KOPT-K1 (cell line): ENCODE measurements around the gene GALNT5.
"Not testable (repeated sequence)": the region's sequence is repeated elsewhere in the genome, so short reads cannot be mapped to it uniquely, and the experiment has no call there.

Experiments
- H3K27ac ChIP-seq: fragments of 200-600 bp; sonication (generic); 2 replicates; pipeline ENCODE4 v1.5.1; 2016; ENCODE audit warnings: antibody characterized with exemption, mild to moderate bottlenecking, low read depth, low read length; ENCODE audit not compliant: poor library complexity, severe bottlenecking
- H3K36me3 ChIP-seq: fragments of 200-600 bp; sonication (generic); 2 replicates; pipeline ENCODE4 v1.5.1; 2017; ENCODE audit warnings: antibody characterized with exemption, mild to moderate bottlenecking, low read length, moderate library complexity; ENCODE audit not compliant: insufficient read depth
- H3K9me3 ChIP-seq: fragments of 200-600 bp; sonication (generic); 2 replicates; pipeline ENCODE4 v1.5.1; 2017; ENCODE audit warnings: antibody characterized with exemption, low read length, mild to moderate bottlenecking; ENCODE audit not compliant: insufficient read depth, poor library complexity, severe bottlenecking

Gene GALNT5

GRCh38 chr2:157261199-157261782 lies 3.8 kb downstream of the GALNT5 start:
- Histone ChIP-seq H3K36me3 (no peaks in the 10 kb centered on the region), H3K27ac (no peak overlapping the region), H3K9me3 (no peaks in the 10 kb centered on the region)

- no peak overlapping the region for H3K27ac ChIP-seq
These were observed 4.7 kb downstream of the GALNT5 start for GRCh38 chr2:157262248-157262647.

GRCh38 chr2:157264099-157264498 lies 6.6 kb downstream of the GALNT5 start:
- no peaks in the 10 kb centered on the region for H3K36me3 ChIP-seq
- H3K9me3 ChIP-seq, result no peaks in the 10 kb centered on the region
- H3K27ac ChIP-seq, result no peak overlapping the region

More at GRCh38 chr2:157262248-157262647, 4.7 kb downstream of the GALNT5 start:
- H3K36me3 ChIP-seq, result no peaks in the 10 kb centered on the region
- H3K9me3 ChIP-seq, result no peaks in the 10 kb centered on the region

- Histone ChIP-seq H3K27ac (no peak overlapping the region), H3K9me3 (no peaks in the 10 kb centered on the region), H3K36me3 (no peaks in the 10 kb centered on the region)
These were observed 8.3 kb downstream of the GALNT5 start for GRCh38 chr2:157265825-157266224.

- H3K27ac ChIP-seq, result no peak overlapping the region
- no peaks in the 10 kb centered on the region for H3K36me3 ChIP-seq
- H3K9me3 ChIP-seq, result no peaks in the 10 kb centered on the region
These were observed 10.0 kb downstream of the GALNT5 start for GRCh38 chr2:157267476-157267875.

GRCh38 chr2:157269060-157269459 lies 11.6 kb downstream of the GALNT5 start:
- no peaks in the 10 kb centered on the region for H3K9me3 ChIP-seq
- H3K27ac ChIP-seq, result no peak overlapping the region
- H3K36me3 ChIP-seq, result no peaks in the 10 kb centered on the region

- H3K27ac ChIP-seq, result no peak overlapping the region
- H3K9me3 ChIP-seq, result no peaks in the 10 kb centered on the region
These were observed 12.4 kb downstream of the GALNT5 start for GRCh38 chr2:157269922-157270321.

GRCh38 chr2:157271590-157272203 lies 14.2 kb downstream of the GALNT5 start:
- H3K36me3 ChIP-seq, result no peaks in the 10 kb centered on the region
- no peak overlapping the region for H3K27ac ChIP-seq
- H3K9me3 ChIP-seq, result no peaks in the 10 kb centered on the region

More at GRCh38 chr2:157269922-157270321, 12.4 kb downstream of the GALNT5 start:
- no peaks in the 10 kb centered on the region for H3K36me3 ChIP-seq

- H3K27ac ChIP-seq, H3K9me3 ChIP-seq, H3K36me3 ChIP-seq: not testable (repeated sequence)
These were observed 21.8 kb downstream of the GALNT5 start for GRCh38 chr2:157279311-157279710.

- H3K9me3 ChIP-seq, result no peaks in the 10 kb centered on the region
- no peaks in the 10 kb centered on the region for H3K36me3 ChIP-seq
- H3K27ac ChIP-seq, result no peak overlapping the region
These were observed 23.8 kb downstream of the GALNT5 start for GRCh38 chr2:157281316-157281715.

GRCh38 chr2:157283468-157283867 lies 26.0 kb downstream of the GALNT5 start:
- H3K36me3 ChIP-seq, result no peaks in the 10 kb centered on the region

GRCh38 chr2:157287160-157287559 lies 29.7 kb downstream of the GALNT5 start:
- Histone ChIP-seq H3K9me3 (no peaks in the 10 kb centered on the region), H3K36me3 (no peaks in the 10 kb centered on the region), H3K27ac (no peak overlapping the region)

More at GRCh38 chr2:157283468-157283867, 26.0 kb downstream of the GALNT5 start:
- no peak overlapping the region for H3K27ac ChIP-seq
- H3K9me3 ChIP-seq, result no peaks in the 10 kb centered on the region

- Histone ChIP-seq H3K9me3 (no peaks in the 10 kb centered on the region), H3K36me3 (no peaks in the 10 kb centered on the region), H3K27ac (no peak overlapping the region)
These were observed 33.0 kb downstream of the GALNT5 start for GRCh38 chr2:157290525-157290924.

- Histone ChIP-seq H3K36me3 (no peaks in the 10 kb centered on the region), H3K27ac (no peak overlapping the region), H3K9me3 (no peaks in the 10 kb centered on the region)
These were observed 33.5 kb downstream of the GALNT5 start for GRCh38 chr2:157291018-157291417.

GRCh38 chr2:157292853-157293252 lies 35.3 kb downstream of the GALNT5 start:
- H3K9me3 ChIP-seq, result no peaks in the 10 kb centered on the region
- H3K27ac ChIP-seq, result no peak overlapping the region
- H3K36me3 ChIP-seq, result no peaks in the 10 kb centered on the region

GRCh38 chr2:157296490-157296889 lies 39.0 kb downstream of the GALNT5 start:
- H3K36me3 ChIP-seq, result no peaks in the 10 kb centered on the region
- H3K9me3 ChIP-seq, result no peaks in the 10 kb centered on the region
- no peak overlapping the region for H3K27ac ChIP-seq
